Stimulated activated CD8-positive, alpha-beta memory T cell treated with anti-CD3 and anti-CD28 coated beads, Interleukin-4, amount 100 ng/mL, for 48 hours (primary cell): ENCODE measurements around the gene ZNF775.
"Not testable (repeated sequence)": the region's sequence is repeated elsewhere in the genome, so short reads cannot be mapped to it uniquely, and the experiment has no call there.

Experiments used
- DNase-seq: peaks from one replicate; pipeline ENCODE4 v3.0.0-alpha.2; 2020

ZNF775 gene

GRCh38 chr7:150383710-150384397 lies 4.7 kb downstream of the ZNF775 start:
- no peak for DNase-seq

GRCh38 chr7:150384406-150385301 lies 5.5 kb downstream of the ZNF775 start:
- no peak for DNase-seq

GRCh38 chr7:150385302-150385723 lies 6.2 kb downstream of the ZNF775 start:
- DNase-seq = no peak

GRCh38 chr7:150385884-150386283 lies 6.8 kb downstream of the ZNF775 start:
- not testable (repeated sequence) for DNase-seq

- DNase-seq = no peak
Observed at GRCh38 chr7:150388306-150388705, 9.2 kb downstream of the ZNF775 start.

GRCh38 chr7:150388709-150389531 lies 9.8 kb downstream of the ZNF775 start:
- DNase-seq = no peak

GRCh38 chr7:150389532-150389816 lies 10.3 kb downstream of the ZNF775 start:
- peak; percentile 53 for DNase-seq

GRCh38 chr7:150390205-150390604 lies 11.1 kb downstream of the ZNF775 start:
- DNase-seq = no peak

- no peak for DNase-seq
Observed at GRCh38 chr7:150393325-150393724, 14.2 kb downstream of the ZNF775 start.

GRCh38 chr7:150396426-150396825 lies 17.3 kb downstream of the ZNF775 start:
- no peak for DNase-seq

- DNase-seq = no peak
Observed at GRCh38 chr7:150396851-150397260, 17.7 kb downstream of the ZNF775 start.

GRCh38 chr7:150397346-150398107 lies 18.4 kb downstream of the ZNF775 start:
- no peak for DNase-seq

- no peak for DNase-seq
Observed at GRCh38 chr7:150398108-150398964, 19.2 kb downstream of the ZNF775 start.

GRCh38 chr7:150398965-150399320 lies 19.8 kb downstream of the ZNF775 start:
- DNase-seq = no peak

- DNase-seq = no peak
Observed at GRCh38 chr7:150399421-150400007, 20.4 kb downstream of the ZNF775 start.

- DNase-seq = peak; percentile 42
Observed at GRCh38 chr7:150400008-150400787, 21.1 kb downstream of the ZNF775 start.

GRCh38 chr7:150400788-150401423 lies 21.8 kb downstream of the ZNF775 start:
- no peak for DNase-seq

- no peak for DNase-seq
Observed at GRCh38 chr7:150401424-150401790, 22.3 kb downstream of the ZNF775 start.

GRCh38 chr7:150401861-150402631 lies 22.9 kb downstream of the ZNF775 start:
- DNase-seq = no peak
